NT2/D1 (cell line): Measurements from ENCODE around the gene RTP5.
"Not testable (repeated sequence)": the region's sequence is repeated elsewhere in the genome, so short reads cannot be mapped to it uniquely, and the experiment has no call there.

ENCODE experiments used
- DNase-seq: peaks from one replicate; pipeline ENCODE4 v3.0.0-alpha.2; 2011; ENCODE audit warnings: low read depth, low spot score
- H3K27me3 ChIP-seq: 2 replicates; pipeline ENCODE4 v1.6.0; 2011; ENCODE audit warnings: mild to moderate bottlenecking; ENCODE audit not compliant: insufficient read length, insufficient read depth
- H3K36me3 ChIP-seq: 2 replicates; pipeline ENCODE4 v1.6.1; 2011; ENCODE audit warnings: mild to moderate bottlenecking, low read length, mixed read lengths; ENCODE audit not compliant: insufficient read depth, insufficient read length
- H3K4me1 ChIP-seq: 2 replicates; pipeline ENCODE4 v1.5.1; 2011; ENCODE audit not compliant: insufficient read depth, insufficient read length
- H3K4me3 ChIP-seq: 2 replicates; pipeline ENCODE4 v1.5.1; 2011; ENCODE audit warnings: low read depth; ENCODE audit not compliant: insufficient read length
- H3K9ac ChIP-seq: 2 replicates; pipeline ENCODE4 v1.6.0; 2011; ENCODE audit warnings: low read depth; ENCODE audit not compliant: insufficient read length
- H3K9me3 ChIP-seq: 2 replicates; pipeline ENCODE4 v1.5.1; 2011; ENCODE audit warnings: mild to moderate bottlenecking, low read length; ENCODE audit not compliant: insufficient read depth
- SUZ12 ChIP-seq: IDR thresholded peaks from 2 replicates; pipeline ENCODE4 v1.6.1; 2011; ENCODE audit not compliant: insufficient read length, insufficient read depth; ENCODE audit errors: extremely low read depth
- YY1 ChIP-seq: IDR thresholded peaks from 2 replicates; pipeline ENCODE4 v1.6.1; 2011; ENCODE audit not compliant: insufficient read length, insufficient read depth
- ZNF274 ChIP-seq: IDR thresholded peaks from 2 replicates; pipeline ENCODE4 v1.6.1; 2011; ENCODE audit warnings: mild to moderate bottlenecking, low read depth, low read length

RTP5 gene

DNA sequence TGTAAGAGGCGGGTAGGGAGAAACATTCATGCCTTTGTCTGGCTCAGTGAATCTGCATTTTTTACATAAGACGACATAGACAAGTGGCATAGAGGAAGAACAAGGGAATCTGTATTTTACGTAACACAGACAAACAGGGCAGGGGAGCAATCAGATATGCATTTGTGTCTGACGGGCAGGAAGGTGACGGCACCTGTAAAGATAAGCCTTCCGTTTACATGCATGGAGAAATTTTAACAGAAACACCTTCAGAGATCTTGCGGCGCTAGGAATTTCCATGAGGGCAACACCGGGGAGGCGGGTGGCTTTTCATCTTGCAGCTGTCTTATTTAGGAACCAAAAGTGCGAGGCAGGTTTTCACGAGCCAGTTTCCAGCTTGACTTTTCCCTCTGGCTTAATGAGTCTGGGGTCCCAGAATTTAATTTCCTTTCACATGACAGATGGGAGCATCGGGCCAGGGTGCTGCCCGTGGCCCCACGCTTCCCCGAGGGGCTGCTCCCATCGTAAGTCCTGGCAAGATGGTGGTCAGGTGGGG is 42.6 kb downstream of the RTP5 start:
- no peak overlapping the region for H3K9ac ChIP-seq
- peaks cover 21% of the 10 kb centered on the region for H3K9me3 ChIP-seq
- no peak overlapping the region for H3K4me3 ChIP-seq
- TF ChIP-seq ZNF274 (no peak), SUZ12 (no peak), YY1 (no peak)
- H3K27me3 ChIP-seq: no peaks in the 10 kb centered on the region
- no peak for DNase-seq
- peaks cover 3% of the 10 kb centered on the region for H3K36me3 ChIP-seq
- no peaks in the 10 kb centered on the region for H3K4me1 ChIP-seq

DNA sequence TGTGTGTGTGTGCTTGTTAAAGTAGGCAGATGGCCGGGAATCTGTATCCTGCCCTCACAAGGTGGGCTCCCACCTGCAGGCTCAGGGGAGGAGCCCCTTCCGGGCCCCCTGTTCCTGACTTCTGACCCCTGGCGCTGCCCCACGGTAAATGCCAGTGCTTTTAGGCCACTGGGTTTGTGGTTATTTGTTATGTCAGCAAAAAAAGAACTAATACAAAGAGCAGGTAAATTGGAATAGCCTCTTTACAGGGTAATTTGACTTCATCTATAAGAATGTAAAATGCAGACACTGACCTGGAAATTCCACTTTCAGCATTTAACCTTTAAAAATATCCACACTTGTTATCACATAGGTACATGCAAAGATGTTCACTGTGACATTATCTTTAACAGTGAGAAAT is 44.2 kb downstream of the RTP5 start:
- DNase-seq: no peak
- Histone ChIP-seq H3K4me3 (no peak overlapping the region), H3K9ac (no peak overlapping the region), H3K4me1 (no peaks in the 10 kb centered on the region), H3K27me3 (no peaks in the 10 kb centered on the region), H3K9me3 (peaks cover 21% of the 10 kb centered on the region), H3K36me3 (peaks cover 3% of the 10 kb centered on the region)
- no peak for TF ChIP-seq ZNF274
- TF ChIP-seq SUZ12: no peak
- no peak for TF ChIP-seq YY1

DNA sequence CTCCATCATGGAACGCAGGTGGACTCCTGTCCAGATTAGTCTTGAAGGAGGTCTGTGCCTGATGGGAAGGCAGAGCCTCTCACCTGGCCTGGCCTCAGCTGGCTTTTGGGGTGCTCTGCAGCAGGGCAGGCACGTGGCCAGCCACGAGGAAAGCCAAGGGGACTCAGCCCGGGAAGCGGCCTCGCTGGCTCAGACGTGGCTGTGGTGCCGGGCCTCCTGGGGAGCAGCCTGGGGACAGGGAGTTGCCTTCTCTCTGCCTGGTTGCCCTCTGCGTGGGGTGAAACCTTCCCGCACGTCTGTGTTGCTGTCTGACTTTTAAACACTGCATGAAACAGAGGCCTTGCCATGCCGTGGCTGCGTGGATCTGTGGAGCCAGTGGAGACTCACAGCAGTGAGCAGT is 45.0 kb downstream of the RTP5 start:
- no peaks in the 10 kb centered on the region for H3K4me1 ChIP-seq
- peaks cover 3% of the 10 kb centered on the region for H3K36me3 ChIP-seq
- peaks cover 21% of the 10 kb centered on the region for H3K9me3 ChIP-seq
- H3K27me3 ChIP-seq: no peaks in the 10 kb centered on the region
- H3K9ac ChIP-seq: no peak overlapping the region
- TF ChIP-seq YY1 (no peak), SUZ12 (no peak), ZNF274 (no peak)
- no peak overlapping the region for H3K4me3 ChIP-seq
- DNase-seq: no peak

DNA sequence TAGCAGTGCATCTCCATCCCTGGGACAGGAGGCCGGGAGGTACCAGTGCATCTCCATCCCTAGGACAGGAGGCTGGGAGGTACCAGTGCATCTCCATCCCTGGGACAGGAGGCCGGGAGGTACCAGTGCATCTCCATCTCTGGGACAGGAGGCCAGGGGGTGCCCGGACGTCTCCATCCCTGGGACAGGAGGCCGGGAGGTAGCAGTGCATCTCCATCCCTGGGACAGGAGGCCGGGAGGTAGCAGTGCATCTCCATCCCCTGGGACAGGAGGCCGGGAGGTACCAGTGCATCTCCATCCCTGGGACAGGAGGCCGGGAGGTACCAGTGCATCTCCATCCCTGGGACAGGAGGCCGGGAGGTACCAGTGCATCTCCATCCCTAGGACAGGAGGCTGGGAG is 52.1 kb downstream of the RTP5 start:
- not testable (repeated sequence) for H3K9ac ChIP-seq, H3K4me3 ChIP-seq, H3K27me3 ChIP-seq, H3K9me3 ChIP-seq, H3K4me1 ChIP-seq, DNase-seq, H3K36me3 ChIP-seq

DNA sequence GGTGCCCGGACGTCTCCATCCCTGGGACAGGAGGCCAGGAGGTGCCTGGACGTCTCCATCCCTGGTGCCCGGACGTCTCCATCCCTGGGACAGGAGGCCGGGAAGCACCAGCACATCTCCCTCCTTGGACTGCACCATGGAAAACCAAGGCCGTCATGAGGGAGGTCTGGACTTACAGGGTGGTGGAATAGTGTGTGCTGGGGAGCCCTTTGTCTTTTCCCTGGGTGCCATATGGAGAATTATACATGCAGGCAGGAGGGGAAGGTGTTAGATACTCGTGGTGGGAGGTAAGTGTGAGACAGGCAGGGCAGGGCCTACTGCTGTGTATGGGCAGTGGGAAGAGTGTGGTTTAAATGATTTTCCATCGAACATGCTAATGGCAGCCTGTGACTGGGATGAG is 52.9 kb downstream of the RTP5 start:
- Histone ChIP-seq H3K27me3 (no peaks in the 10 kb centered on the region), H3K4me1 (peaks cover 2% of the 10 kb centered on the region), H3K9me3 (no peaks in the 10 kb centered on the region), H3K9ac (no peak overlapping the region), H3K36me3 (no peaks in the 10 kb centered on the region), H3K4me3 (no peak overlapping the region)
- TF ChIP-seq ZNF274 (no peak), SUZ12 (no peak), YY1 (no peak)
- no peak for DNase-seq

DNA sequence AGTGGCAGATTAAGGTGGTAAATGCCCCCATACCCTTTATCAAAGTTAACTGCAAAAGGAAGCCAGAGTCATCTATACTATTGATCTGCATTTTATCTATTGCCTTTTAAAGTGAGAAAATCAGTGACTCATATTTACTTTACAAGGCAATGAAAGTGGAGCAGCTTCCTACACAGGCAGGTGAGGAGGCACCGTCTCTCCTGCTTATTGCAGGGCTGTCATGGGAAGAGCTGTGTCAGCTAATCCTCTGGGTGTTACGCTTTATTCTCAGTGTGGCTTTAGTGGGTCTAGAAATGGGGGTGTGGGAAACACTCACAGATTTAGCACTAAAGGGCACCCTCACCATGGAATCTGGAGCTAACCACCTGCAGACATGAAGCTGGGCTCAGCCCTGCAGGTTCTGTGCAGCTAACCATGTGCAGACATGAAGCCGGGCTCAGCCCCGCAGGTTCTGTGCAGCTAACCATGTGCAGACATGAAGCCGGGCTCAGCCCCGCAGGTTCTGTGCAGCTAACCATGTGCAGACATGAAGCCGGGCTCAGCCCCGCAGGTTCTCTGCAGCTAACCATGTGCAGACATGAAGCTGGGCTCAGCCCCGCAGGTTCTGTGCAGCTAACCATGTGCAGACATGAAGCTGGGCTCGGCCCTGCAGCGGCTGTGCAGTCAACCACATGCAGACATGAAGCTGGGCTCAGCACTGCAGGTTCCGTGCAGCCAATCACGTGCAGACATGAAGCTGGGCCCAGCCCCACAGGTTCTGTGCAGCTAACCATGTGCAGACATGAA is 53.5 kb downstream of the RTP5 start:
- not testable (repeated sequence) for H3K27me3 ChIP-seq, H3K4me3 ChIP-seq, H3K36me3 ChIP-seq, DNase-seq, H3K4me1 ChIP-seq, H3K9ac ChIP-seq, H3K9me3 ChIP-seq
